GM21447 (cell line): ENCODE results near the gene MRE11.
"Not testable (repeated sequence)": the region's sequence is repeated elsewhere in the genome, so short reads cannot be mapped to it uniquely, and the experiment has no call there.

ENCODE experiments used
- ATAC-seq: cut with Tn5 transposase; IDR thresholded peaks from one replicate; pipeline ENCODE4 v1.9.1; 2021; ENCODE audit not compliant: unreplicated experiment

Gene MRE11

GRCh38 chr11:94507485-94507884 lies 13.8 kb upstream of the MRE11 start:
- no peak for ATAC-seq

- not testable (repeated sequence) for ATAC-seq
Measured at GRCh38 chr11:94506513-94506912, 12.9 kb upstream of the MRE11 start.

GRCh38 chr11:94504689-94505293 lies 11.1 kb upstream of the MRE11 start:
- no peak for ATAC-seq

GRCh38 chr11:94501522-94501921 lies 7.9 kb upstream of the MRE11 start:
- no peak for ATAC-seq

- no peak for ATAC-seq
Measured at GRCh38 chr11:94500181-94500580, 6.5 kb upstream of the MRE11 start.

GRCh38 chr11:94494126-94494680 lies 559 bp upstream of the MRE11 start:
- ATAC-seq: peak; percentile 46

- ATAC-seq: no peak
Measured at GRCh38 chr11:94486068-94486467, 7.6 kb downstream of the MRE11 start.

DNA sequence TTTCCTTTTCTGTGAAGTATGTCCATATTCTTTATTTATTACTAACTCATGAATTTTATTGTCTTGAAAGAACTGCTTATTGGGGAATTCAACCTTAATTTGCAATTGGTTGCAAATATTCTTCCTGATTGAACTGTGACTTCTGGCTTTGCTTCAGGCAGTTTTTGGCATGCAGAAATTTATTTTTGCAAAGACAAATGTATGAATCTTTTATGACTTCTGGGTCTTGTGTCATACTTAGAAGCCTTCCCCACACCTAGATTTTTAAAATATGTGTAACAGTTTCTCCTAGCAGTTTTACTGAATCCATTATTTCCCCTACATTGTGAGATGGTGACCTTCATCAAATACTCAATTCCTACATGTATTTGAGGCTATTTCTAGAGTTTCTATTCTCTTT lies 12.3 kb downstream of the MRE11 start:
- no peak for ATAC-seq

DNA sequence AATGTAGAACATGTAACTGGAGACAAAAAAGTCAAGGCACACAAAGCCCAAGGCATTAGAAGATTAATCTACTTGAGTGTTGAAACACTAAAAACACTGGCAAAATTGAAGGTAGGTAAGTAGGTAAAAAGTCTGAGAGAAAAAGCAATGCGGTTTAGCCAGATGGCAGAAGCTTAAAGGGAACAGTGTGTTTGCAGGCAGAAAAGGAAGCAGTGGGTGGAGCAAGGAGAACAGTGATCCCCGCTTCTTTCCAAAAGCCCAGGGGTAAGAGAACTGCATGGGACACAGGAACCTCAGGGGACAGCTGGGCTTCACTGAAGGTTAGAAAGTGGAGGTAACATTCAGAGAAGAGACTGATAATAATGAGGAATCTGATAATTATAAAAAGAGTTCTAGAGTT lies 16.0 kb downstream of the MRE11 start:
- no peak for ATAC-seq

GRCh38 chr11:94472916-94473799 lies 20.5 kb downstream of the MRE11 start:
- ATAC-seq: peak; percentile 79

- ATAC-seq: peak; percentile 85
Measured at GRCh38 chr11:94469416-94469815, 24.2 kb downstream of the MRE11 start.

DNA sequence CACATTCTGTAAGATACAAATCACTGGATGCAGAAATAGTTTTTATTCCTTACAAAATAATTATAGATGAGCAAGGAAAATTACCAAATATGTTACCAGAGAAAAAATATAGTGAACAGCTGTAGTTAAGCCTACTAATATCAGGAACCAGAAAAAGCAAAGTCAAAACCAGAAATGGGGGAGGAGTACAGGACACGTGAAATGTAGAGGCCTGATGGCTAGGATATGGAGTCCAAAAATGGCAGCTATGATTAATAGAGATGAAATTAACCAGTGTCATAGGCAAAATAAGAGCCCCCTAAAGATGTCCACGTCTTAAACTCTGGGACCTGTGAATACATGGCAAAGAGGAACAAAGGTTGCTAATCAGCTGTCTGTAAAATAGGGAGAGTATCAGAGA lies 34.1 kb downstream of the MRE11 start:
- ATAC-seq: no peak

- ATAC-seq: no peak
Measured at GRCh38 chr11:94457118-94458029, 36.3 kb downstream of the MRE11 start.

DNA sequence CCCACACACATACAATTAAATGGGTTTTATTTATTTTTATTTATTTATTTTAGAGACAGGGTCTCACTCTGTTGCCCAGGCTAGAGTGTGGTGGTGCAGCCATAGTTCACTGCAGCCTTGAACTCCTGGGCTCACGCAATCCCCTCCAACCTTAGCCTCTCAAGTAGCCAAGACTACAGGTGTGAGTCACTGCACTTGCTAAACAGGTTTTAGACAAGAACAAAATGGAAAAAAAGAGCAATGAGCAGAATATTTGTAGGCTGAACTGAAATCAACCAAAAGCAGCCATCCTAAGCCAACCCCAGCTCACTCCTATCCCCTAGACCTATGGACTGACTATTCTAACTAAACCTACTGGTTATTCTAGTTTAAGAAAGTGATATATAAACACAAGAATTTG lies 37.8 kb downstream of the MRE11 start:
- no peak for ATAC-seq

DNA sequence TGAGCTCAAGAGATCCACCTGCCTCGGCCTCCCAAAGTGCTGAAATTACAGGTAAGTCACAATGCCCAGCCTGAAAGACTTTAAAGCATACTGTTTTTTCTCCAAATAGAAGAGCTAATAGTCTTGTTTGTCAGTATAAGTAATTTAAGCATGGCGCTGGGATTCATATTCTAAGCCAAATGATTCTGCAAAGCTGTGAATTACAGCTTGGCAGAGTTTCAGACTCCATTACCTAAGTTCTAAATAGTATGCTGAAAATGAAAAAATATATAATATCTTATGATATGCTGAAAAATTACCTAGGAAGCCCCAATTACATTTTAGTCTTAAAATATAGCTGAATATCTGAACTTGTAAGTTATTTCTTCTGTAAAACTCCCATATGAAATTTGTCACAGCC lies 39.3 kb downstream of the MRE11 start:
- no peak for ATAC-seq

DNA sequence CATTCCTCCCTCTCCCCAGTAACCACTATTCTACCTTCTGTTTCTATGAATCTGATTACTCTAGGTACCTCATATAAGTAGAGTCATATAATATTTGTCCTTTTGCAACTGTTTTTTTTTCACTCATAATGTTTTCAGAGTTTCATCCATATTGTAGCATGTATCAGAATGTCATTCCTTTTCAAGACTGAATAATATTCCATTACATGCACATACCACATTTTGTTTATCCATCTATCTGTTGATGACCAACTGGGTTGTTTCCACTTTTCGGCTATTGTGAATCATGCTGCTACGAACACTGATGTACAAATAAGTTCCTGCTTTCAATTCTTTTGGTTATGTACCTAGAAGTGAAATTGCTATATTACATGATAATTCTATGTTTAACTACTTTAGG lies 40.7 kb downstream of the MRE11 start:
- ATAC-seq: no peak

GRCh38 chr11:94450048-94450447 lies 43.6 kb downstream of the MRE11 start:
- ATAC-seq: no peak

- no peak for ATAC-seq
Measured at GRCh38 chr11:94449437-94449836, 44.2 kb downstream of the MRE11 start.

DNA sequence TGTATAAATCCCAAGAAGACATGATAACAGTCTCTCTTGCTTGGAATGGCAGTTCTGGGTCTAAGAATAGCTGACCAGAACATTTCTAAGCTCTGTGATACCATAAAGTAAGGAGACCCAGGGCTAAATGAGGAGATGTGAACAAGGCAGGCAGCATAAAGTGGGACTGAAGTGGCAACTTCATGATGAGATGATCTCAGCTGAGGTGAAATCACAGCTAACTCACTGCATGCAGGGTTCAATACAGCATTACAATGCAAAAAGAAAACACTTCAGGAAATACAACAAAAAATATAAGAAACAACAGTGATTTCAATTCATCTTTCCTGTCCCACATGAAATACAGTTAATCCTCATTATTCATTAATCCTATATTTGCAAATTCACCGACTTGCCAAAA lies 44.6 kb downstream of the MRE11 start:
- no peak for ATAC-seq

DNA sequence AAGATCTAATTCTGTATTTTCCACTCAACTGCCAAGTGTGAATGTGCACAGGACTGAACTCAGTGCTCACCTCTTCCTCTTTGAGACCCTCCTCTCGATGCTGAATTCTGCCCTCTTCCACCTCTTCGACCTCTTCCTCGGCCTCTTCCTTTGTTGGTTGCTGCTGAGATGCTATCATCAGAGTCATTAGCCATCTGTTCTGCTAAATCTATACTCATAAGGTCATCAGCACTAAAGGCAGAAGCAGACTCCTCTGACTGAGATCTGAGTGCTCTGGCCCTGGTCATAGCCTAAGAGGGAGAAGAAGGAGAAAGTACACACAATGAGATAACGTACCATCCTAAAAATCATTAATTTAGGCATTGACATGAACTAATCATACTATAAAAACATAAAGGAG lies 46.5 kb downstream of the MRE11 start:
- no peak for ATAC-seq

DNA sequence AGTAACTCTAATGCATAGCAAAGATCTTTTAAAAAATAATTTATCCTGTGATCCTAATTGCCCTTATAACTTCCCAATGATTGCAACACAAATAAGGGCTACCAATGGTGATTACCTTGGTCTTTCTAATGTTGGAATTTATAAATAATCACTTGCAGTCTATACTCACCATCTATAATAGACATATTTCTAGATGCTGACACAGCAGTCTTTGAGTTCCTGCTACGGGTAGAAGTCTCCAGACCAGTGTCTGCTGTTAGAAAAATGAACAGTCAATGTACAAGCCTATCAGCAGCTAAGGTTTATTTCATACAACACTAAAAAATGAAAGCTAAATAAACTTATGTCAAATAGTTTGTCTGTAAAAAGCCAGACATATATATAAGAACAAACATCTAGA lies 48.0 kb downstream of the MRE11 start:
- ATAC-seq: no peak
